Colon (tissue), 2 donors: ENCODE results near the gene ZNF501.

Experiments used
- FAIRE-seq: peaks from 2 replicates; lab custom pipeline; 2012; peaks lifted over from hg19 to GRCh38; lab: Jason Lieb, UNC
- donor health status: control.
- donor health status: control.

ZNF501 gene

GRCh38 chr3:44729384-44729910, at the start of gene ZNF501:
TSS of gene ZNF501 (plus strand) at chr3:44729635. CDS start at chr3:44734422, 4,787 bp downstream.
- FAIRE-seq = no peak

GRCh38 chr3:44680921-44681455, 48.4 kb upstream of the ZNF501 start:
- FAIRE-seq = no peak

- no peak for FAIRE-seq
Observed at GRCh38 chr3:44682182-44682896, 47.1 kb upstream of the ZNF501 start.

GRCh38 chr3:44685128-44685800, 44.2 kb upstream of the ZNF501 start:
- FAIRE-seq = no peak

DNA sequence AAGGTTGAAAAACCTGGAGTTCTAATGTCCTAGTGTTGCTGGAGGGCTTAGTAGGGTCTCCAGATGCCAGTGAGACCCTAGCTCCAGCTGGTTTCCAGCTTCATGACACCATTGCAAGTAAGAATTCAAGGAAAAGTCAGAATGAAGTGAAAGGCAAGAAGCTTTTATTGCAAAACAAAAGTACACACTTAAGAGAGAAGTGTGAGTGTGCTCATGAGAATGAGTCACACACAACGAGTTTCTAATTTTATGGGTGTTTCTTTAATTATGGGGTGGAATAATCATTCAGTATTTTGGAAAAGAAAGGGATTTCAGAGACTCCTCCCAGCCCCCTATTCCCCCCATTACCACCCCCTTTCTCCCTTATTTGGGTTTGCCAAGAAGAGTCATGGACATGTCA, 41.5 kb upstream of the ZNF501 start:
- no peak for FAIRE-seq

- no peak for FAIRE-seq
Observed at GRCh38 chr3:44712455-44713075, 16.9 kb upstream of the ZNF501 start, which contains the start of gene ZNF502. TSS of gene ZNF502 (plus strand) at chr3:44712660. CDS start at chr3:44720262, 7,602 bp downstream.

GRCh38 chr3:44721231-44722102, 8.0 kb upstream of the ZNF501 start:
- no peak for FAIRE-seq

GRCh38 chr3:44722103-44722401, 7.4 kb upstream of the ZNF501 start:
- FAIRE-seq = no peak

- FAIRE-seq = no peak
Observed at GRCh38 chr3:44734646-44735168, 5.3 kb downstream of the ZNF501 start.

- FAIRE-seq = no peak
Observed at GRCh38 chr3:44761101-44761423, 31.6 kb downstream of the ZNF501 start.

- FAIRE-seq = no peak
Observed at GRCh38 chr3:44761424-44762169, 32.2 kb downstream of the ZNF501 start, which contains the start of the genes KIAA1143 and KIF15. TSS of gene KIAA1143 (minus strand) at chr3:44761619. CDS start at chr3:44761602, 17 bp downstream. TSS of gene KIF15 (plus strand) at chr3:44761794. CDS start at chr3:44761866, 72 bp downstream.

GRCh38 chr3:44762170-44762677, 32.8 kb downstream of the ZNF501 start:
- FAIRE-seq = no peak

DNA sequence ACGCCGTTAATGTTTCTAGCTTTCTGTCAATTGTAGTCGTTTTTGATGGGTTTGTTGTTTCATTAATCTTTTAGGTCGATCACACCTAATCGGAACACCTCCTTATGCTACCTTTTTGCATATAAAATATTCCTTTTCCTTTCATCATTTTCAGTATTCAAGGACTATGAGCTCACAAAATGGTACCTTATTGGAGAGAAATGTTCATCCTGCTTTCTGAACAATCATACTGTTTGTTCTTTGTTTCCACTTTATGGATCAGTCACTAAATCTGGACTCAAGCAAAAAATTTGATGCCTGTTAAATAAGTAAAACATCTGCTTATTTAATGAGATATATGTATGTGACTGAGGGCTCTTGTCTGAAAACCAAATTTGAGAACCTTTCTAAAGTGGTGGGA, 33.3 kb downstream of the ZNF501 start:
- no peak for FAIRE-seq

DNA sequence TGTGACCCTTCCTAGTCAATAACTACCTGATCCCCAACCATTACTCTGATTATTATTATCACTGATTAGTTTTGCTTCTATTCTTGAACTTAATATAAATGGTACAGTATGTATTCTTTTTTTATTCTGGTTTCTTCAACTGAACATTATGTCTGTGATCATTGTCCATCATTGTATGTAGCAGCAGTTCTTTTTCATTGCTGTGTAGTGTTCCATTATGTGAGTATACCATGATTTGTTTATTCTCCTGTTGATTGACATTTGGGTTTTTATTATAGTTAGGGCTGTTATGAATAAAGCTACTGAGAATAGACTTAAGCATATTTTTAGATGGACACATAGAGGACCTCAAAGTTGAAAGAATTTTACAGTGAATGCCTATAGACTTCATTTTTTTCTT, 34.8 kb downstream of the ZNF501 start:
- no peak for FAIRE-seq

GRCh38 chr3:44771424-44772098, 42.1 kb downstream of the ZNF501 start:
- FAIRE-seq = no peak

GRCh38 chr3:44772099-44772442, 42.6 kb downstream of the ZNF501 start:
- FAIRE-seq = no peak

GRCh38 chr3:44782891-44783290, 53.5 kb downstream of the ZNF501 start:
- FAIRE-seq = no peak
